Measurements from ENCODE around the gene DENND2A. TPM values are rescaled to one million over a fixed set of nuclear protein-coding genes. Genes with fewer than 3 reads are reported as not detected.
"Not testable (repeated sequence)": the region's sequence is repeated elsewhere in the genome, so short reads cannot be mapped to it uniquely, and the experiment has no call there.

Gene DENND2A
- total and polyA plus RNA-seq, 4 donors, result 1.2 to 7.4 (median 2.3) TPM

DNA sequence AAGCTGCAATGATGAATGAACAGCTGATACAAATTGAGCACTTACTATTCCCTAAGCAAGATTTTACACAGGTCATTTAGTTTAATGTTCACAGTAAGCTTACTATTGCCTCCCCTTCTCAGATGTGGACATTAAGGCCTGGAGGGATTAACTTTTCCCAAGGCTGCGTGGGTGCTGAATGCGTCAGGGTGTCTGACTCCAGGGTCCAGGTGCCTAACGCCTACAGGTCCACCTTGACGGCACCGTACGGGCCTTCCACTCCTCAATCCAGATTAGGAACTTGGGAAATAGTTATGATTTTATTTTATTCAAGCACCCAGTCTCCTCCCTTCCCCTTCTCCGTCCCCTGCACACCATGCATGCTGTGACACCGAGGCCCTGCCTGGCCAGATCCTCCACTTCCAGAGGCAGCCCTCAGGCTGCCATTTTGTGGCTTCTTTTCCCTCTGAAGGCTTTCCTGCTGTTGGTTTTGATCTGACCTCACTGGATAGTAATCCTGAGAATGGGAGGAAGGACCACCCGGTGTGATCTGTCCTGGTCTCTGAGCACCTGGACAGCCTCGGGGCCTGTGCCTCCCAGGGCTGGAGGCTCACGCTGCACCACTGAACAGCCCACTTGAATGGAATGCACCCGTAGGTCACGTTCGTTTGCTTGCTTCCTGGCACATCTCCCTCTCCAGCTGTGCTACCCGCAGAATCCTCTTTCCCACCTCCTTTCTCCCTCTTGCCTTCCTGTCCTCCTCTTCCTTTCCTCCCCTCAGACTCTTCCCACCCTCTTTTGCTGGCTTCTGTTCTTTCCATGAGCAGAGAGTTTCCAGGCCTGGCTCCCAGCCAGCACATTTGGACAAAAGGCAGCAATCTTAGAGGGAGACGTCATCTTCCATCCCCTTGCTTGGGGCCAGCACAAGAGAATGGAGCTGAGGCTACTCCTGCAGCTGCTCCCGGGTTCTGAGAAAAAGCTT, 14.4 kb downstream of the DENND2A start (continued):
- TF ChIP-seq, protein P1, sequence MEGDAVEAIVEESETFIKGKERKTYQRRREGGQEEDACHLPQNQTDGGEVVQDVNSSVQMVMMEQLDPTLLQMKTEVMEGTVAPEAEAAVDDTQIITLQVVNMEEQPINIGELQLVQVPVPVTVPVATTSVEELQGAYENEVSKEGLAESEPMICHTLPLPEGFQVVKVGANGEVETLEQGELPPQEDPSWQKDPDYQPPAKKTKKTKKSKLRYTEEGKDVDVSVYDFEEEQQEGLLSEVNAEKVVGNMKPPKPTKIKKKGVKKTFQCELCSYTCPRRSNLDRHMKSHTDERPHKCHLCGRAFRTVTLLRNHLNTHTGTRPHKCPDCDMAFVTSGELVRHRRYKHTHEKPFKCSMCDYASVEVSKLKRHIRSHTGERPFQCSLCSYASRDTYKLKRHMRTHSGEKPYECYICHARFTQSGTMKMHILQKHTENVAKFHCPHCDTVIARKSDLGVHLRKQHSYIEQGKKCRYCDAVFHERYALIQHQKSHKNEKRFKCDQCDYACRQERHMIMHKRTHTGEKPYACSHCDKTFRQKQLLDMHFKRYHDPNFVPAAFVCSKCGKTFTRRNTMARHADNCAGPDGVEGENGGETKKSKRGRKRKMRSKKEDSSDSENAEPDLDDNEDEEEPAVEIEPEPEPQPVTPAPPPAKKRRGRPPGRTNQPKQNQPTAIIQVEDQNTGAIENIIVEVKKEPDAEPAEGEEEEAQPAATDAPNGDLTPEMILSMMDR (IDR thresholded peaks at IDR 0.05; ENCODE audit: low read depth, low read length, missing input control), result no peak
- TF ChIP-seq GABPA (IDR thresholded peaks at IDR 0.05 in 1 of 2, conservative IDR thresholded peaks at IDR 0.05 in 1 of 2) (no peak), EGR1 (IDR thresholded peaks at IDR 0.05; ENCODE audit: low read depth in 2 of 2) (no peak)

DNA sequence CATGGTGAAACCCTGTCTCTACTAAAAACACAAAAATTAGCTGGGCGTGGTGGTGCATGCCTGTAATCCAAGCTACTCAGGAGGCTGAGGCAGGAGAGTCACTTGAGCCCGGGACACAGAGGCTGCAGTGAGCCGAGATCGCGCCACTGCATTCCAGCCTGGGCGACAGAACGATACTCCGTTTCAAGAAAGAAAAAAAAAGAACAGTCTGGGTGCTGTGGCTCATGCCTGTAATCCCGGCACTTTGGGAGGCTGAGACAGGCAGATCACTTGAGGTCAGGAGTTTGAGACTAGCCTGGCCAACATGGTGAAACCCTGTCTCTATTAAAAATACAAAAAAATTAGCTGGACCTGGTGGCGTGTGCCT, 15.4 kb downstream of the DENND2A start:
- H3K36me3 ChIP-seq (ENCODE audit: control insufficient read depth in 4 of 4, insufficient read depth in 3 of 4, low read depth in 1 of 4, low read length in 3 of 4); H3K9me3 ChIP-seq (ENCODE audit: control insufficient read depth in 4 of 4, low read length in 3 of 4); H3K27ac ChIP-seq (ENCODE audit: low read depth in 1 of 2, low read length in 2 of 2); DNase-seq (ENCODE audit: low spot score); H3K9ac ChIP-seq (ENCODE audit: low read depth in 1 of 2, low read length in 2 of 2); H3K27me3 ChIP-seq (ENCODE audit: control insufficient read depth in 4 of 4, insufficient read depth in 4 of 4, low read length in 3 of 4); H3K4me3 ChIP-seq (ENCODE audit: low read depth in 1 of 3, low read length in 3 of 3): not testable (repeated sequence)
- WGBS, result 92% methylated on average over 10 of the region's 10 CpGs
- H3K4me1 ChIP-seq (ENCODE audit: control insufficient read depth in 4 of 4, insufficient read depth in 4 of 4, low read length in 3 of 4), result peaks cover 5 to 12% (median 9%) of the 10 kb centered on the region in 4 donors

DNA sequence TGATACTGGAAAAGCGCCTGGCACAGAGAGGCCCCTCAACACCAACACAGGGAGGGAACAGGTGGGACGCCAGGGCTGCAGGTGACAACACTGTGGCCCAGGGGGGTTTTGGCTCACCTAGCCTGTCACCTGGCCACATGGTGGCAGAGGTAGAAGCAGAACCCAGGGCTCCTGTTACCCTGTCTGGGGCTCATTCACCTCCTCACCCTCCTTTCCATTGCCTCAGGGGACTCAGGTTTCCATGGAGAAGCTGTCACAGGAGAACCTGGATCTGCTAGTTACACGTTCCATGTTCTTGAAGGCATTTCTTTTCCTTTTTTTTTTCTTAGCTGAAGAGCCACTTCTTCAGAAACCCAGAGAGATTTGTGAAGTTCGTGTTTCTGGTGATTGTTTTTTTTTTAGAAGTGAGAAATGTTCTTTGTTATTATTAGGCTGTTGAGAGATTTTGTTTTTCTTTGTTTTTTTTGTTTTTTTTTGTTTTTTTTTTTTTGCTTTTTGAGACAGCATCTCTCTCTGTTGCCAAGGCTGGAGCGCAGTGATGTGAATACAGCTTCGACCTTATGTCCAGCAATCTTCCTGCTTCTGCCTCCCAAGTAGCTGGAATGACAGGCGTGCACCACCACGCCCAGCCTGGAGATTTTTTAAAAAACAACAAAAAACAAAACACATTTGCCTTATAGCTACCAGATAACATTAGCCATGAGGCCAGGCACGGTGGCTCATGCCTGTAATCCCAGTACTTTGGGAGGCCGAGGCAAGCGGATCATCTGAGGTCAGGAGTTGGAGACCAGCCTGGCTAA, 16.0 kb downstream of the DENND2A start:
- H3K27me3 ChIP-seq (ENCODE audit: control insufficient read depth in 4 of 4, insufficient read depth in 4 of 4, low read length in 3 of 4), result no peaks in the 10 kb centered on the region
- 88% methylated on average over 11 of the region's 11 CpGs for WGBS
- no peaks in the 10 kb centered on the region for H3K36me3 ChIP-seq (ENCODE audit: control insufficient read depth in 4 of 4, insufficient read depth in 3 of 4, low read depth in 1 of 4, low read length in 3 of 4)
- TF ChIP-seq, protein P2, sequence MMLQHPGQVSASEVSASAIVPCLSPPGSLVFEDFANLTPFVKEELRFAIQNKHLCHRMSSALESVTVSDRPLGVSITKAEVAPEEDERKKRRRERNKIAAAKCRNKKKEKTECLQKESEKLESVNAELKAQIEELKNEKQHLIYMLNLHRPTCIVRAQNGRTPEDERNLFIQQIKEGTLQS (IDR thresholded peaks at IDR 0.05), result no peak
- TF ChIP-seq HNF4G (IDR thresholded peaks at IDR 0.05), result no peak
- TF ChIP-seq, protein P1 (IDR thresholded peaks at IDR 0.05; ENCODE audit: low read depth, low read length, missing input control), result no peak
- TF ChIP-seq SP1 (IDR thresholded peaks at IDR 0.05), result no peak
- TF ChIP-seq, protein P3, sequence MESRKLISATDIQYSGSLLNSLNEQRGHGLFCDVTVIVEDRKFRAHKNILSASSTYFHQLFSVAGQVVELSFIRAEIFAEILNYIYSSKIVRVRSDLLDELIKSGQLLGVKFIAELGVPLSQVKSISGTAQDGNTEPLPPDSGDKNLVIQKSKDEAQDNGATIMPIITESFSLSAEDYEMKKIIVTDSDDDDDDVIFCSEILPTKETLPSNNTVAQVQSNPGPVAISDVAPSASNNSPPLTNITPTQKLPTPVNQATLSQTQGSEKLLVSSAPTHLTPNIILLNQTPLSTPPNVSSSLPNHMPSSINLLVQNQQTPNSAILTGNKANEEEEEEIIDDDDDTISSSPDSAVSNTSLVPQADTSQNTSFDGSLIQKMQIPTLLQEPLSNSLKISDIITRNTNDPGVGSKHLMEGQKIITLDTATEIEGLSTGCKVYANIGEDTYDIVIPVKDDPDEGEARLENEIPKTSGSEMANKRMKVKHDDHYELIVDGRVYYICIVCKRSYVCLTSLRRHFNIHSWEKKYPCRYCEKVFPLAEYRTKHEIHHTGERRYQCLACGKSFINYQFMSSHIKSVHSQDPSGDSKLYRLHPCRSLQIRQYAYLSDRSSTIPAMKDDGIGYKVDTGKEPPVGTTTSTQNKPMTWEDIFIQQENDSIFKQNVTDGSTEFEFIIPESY (IDR thresholded peaks at IDR 0.05), result no peak
- TF ChIP-seq RXRA (IDR thresholded peaks at IDR 0.05), result no peak
- no peak for TF ChIP-seq TAF1 (conservative IDR thresholded peaks at IDR 0.05)
- no peak for TF ChIP-seq FOXA1 (IDR thresholded peaks at IDR 0.05)
- no peak for TF ChIP-seq GABPA (IDR thresholded peaks at IDR 0.05 in 1 of 2, conservative IDR thresholded peaks at IDR 0.05 in 1 of 2)
- TF ChIP-seq EGR1 (IDR thresholded peaks at IDR 0.05; ENCODE audit: low read depth in 2 of 2), result no peak
- no peak for TF ChIP-seq RAD21 (IDR thresholded peaks at IDR 0.05)
- no peak for TF ChIP-seq YY1 (IDR thresholded peaks at IDR 0.05)
- TF ChIP-seq, protein P4, sequence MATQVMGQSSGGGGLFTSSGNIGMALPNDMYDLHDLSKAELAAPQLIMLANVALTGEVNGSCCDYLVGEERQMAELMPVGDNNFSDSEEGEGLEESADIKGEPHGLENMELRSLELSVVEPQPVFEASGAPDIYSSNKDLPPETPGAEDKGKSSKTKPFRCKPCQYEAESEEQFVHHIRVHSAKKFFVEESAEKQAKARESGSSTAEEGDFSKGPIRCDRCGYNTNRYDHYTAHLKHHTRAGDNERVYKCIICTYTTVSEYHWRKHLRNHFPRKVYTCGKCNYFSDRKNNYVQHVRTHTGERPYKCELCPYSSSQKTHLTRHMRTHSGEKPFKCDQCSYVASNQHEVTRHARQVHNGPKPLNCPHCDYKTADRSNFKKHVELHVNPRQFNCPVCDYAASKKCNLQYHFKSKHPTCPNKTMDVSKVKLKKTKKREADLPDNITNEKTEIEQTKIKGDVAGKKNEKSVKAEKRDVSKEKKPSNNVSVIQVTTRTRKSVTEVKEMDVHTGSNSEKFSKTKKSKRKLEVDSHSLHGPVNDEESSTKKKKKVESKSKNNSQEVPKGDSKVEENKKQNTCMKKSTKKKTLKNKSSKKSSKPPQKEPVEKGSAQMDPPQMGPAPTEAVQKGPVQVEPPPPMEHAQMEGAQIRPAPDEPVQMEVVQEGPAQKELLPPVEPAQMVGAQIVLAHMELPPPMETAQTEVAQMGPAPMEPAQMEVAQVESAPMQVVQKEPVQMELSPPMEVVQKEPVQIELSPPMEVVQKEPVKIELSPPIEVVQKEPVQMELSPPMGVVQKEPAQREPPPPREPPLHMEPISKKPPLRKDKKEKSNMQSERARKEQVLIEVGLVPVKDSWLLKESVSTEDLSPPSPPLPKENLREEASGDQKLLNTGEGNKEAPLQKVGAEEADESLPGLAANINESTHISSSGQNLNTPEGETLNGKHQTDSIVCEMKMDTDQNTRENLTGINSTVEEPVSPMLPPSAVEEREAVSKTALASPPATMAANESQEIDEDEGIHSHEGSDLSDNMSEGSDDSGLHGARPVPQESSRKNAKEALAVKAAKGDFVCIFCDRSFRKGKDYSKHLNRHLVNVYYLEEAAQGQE (IDR thresholded peaks at IDR 0.05), result no peak
- TF ChIP-seq FOXA2 (IDR thresholded peaks at IDR 0.05), result no peak
- TF ChIP-seq JUND (IDR thresholded peaks at IDR 0.05), result no peak
- TF ChIP-seq NR2F2 (IDR thresholded peaks at IDR 0.05), result no peak
- no peak for TF ChIP-seq HNF4A (conservative IDR thresholded peaks at IDR 0.05)
- TF ChIP-seq, protein P5, sequence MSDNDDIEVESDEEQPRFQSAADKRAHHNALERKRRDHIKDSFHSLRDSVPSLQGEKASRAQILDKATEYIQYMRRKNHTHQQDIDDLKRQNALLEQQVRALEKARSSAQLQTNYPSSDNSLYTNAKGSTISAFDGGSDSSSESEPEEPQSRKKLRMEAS (IDR thresholded peaks at IDR 0.05), result no peak
- H3K9ac ChIP-seq (ENCODE audit: low read depth in 1 of 2, low read length in 2 of 2), result no peak overlapping the region
- H3K4me3 ChIP-seq (ENCODE audit: low read depth in 1 of 3, low read length in 3 of 3), result no peak overlapping the region
- no peaks in the 10 kb centered on the region for H3K9me3 ChIP-seq (ENCODE audit: control insufficient read depth in 4 of 4, low read length in 3 of 4)
- no peak for DNase-seq (ENCODE audit: low spot score)
- peak overlapping the region; percentile 37 to 55 for H3K27ac ChIP-seq (ENCODE audit: low read depth in 1 of 2, low read length in 2 of 2)
- peaks cover 5 to 12% (median 9%) of the 10 kb centered on the region in 4 donors for H3K4me1 ChIP-seq (ENCODE audit: control insufficient read depth in 4 of 4, insufficient read depth in 4 of 4, low read length in 3 of 4)

Data from liver (tissue), 9 donors.